A673 (cell line): ENCODE data around the gene LCN6.

ENCODE experiments used
- EZH2 ChIP-seq: fragments of 200-600 bp; sonication (generic); IDR thresholded peaks from 2 replicates; pipeline ENCODE4 v1.6.1; 2017; ENCODE audit warnings: borderline replicate concordance, low read depth, mild to moderate bottlenecking, mixed read lengths, antibody characterized with exemption, low read length; ENCODE audit not compliant: poor library complexity, severe bottlenecking
- TF ChIP-seq, protein P1 (sequence below): fragments of 300-800, 200-600 bp; sonication (generic); conservative IDR thresholded peaks from 2 replicates; pipeline ENCODE4 v1.5.1; 2017; ENCODE audit warnings: low read depth, mild to moderate bottlenecking, antibody characterized with exemption, low read length, moderate library complexity, mixed read lengths

DNA sequence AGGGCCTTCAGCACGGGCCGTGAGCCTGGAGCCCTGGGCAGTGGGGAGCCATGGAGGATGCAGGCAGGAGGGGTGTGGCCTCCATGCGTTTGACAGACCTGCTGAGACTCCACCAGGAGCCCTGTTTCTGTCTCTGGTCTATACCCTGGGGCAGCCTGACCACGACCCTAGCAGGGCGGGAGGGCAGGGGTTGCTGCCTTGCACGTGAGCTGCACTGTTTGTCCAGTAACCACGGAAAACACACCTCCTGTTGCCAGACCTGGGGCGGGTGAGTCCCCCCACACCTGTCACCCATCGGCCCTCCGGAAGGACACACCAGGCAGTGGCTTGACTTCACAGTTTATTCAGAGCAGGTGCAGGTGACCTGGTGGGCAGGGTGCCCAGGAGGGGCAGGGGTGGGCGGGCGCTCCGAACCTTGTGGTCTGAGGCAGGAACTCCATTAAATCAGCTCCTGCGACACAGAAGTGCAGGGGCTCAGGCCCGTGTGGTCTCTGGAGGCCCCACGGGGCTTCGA lies 5.8 kb upstream of the LCN6 start:
- TF ChIP-seq EZH2 = no peak
- TF ChIP-seq, protein P1, sequence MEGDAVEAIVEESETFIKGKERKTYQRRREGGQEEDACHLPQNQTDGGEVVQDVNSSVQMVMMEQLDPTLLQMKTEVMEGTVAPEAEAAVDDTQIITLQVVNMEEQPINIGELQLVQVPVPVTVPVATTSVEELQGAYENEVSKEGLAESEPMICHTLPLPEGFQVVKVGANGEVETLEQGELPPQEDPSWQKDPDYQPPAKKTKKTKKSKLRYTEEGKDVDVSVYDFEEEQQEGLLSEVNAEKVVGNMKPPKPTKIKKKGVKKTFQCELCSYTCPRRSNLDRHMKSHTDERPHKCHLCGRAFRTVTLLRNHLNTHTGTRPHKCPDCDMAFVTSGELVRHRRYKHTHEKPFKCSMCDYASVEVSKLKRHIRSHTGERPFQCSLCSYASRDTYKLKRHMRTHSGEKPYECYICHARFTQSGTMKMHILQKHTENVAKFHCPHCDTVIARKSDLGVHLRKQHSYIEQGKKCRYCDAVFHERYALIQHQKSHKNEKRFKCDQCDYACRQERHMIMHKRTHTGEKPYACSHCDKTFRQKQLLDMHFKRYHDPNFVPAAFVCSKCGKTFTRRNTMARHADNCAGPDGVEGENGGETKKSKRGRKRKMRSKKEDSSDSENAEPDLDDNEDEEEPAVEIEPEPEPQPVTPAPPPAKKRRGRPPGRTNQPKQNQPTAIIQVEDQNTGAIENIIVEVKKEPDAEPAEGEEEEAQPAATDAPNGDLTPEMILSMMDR = no peak
